HL-60 (cell line): Measurements from ENCODE around the gene FAM177A1.

Experiments
- CTCF ChIP-seq: IDR thresholded peaks from one replicate; pipeline ENCODE4 v1.5.1; 2011; ENCODE audit warnings: low read length, control low read depth, inconsistent platforms; ENCODE audit not compliant: insufficient read depth
- GABPA ChIP-seq: IDR thresholded peaks from 2 replicates; pipeline ENCODE4 v1.6.1; 2012; ENCODE audit warnings: low read depth
- POLR2AphosphoS5 ChIP-seq: IDR thresholded peaks from 2 replicates; pipeline ENCODE4 v1.6.1; 2012; ENCODE audit warnings: low read depth
- REST ChIP-seq: IDR thresholded peaks from 2 replicates; pipeline ENCODE4 v1.6.1; 2012; ENCODE audit warnings: low read depth; ENCODE audit not compliant: insufficient replicate concordance
- SPI1 ChIP-seq: IDR thresholded peaks from 2 replicates; pipeline ENCODE4 v1.6.1; 2012; ENCODE audit warnings: low read depth, mild to moderate bottlenecking, borderline replicate concordance

- TF ChIP-seq CTCF (no peak), REST (no peak), POLR2AphosphoS5 (no peak), SPI1 (no peak), GABPA (no peak)
Observed at GRCh38 chr14:35051796-35052195, 5.7 kb downstream of the FAM177A1 start.
